A549 (cell line): ENCODE data around the gene BTAF1.

Experiments used
- ATOH8 ChIP-seq: fragments of 250-450 bp; sonication (Bioruptor Pico); IDR thresholded peaks from 2 replicates; pipeline ENCODE4 v1.5.0; 2020; ENCODE audit warnings: low read depth, mild to moderate bottlenecking, moderate library complexity
- BHLHE40 ChIP-seq: IDR thresholded peaks from 2 replicates; pipeline ENCODE4 v1.6.1; 2012; ENCODE audit warnings: low read depth, low read length, inconsistent platforms
- CTCF ChIP-seq: fragments of >200 bp; sonication (Bioruptor Twin); formaldehyde crosslinking; IDR thresholded peaks from 3 replicates; pipeline ENCODE4 v1.5.1; 2016
- EP300 ChIP-seq, 2 experiments: fragments of >200 bp; sonication (Bioruptor Twin); formaldehyde crosslinking; IDR thresholded peaks; 2 replicates in 1 of 2; 3 replicates in 1 of 2; pipeline ENCODE4 v1.6.1; 2016 to 2017
- HMGXB4 ChIP-seq: fragments of 250-450 bp; sonication (Bioruptor Pico); IDR thresholded peaks from 2 replicates; pipeline ENCODE4 v1.5.0; 2021; ENCODE audit warnings: mild to moderate bottlenecking, moderate library complexity, borderline replicate concordance
- JUN ChIP-seq, 2 experiments: fragments of >200 bp; sonication (Bioruptor Twin); formaldehyde crosslinking; IDR thresholded peaks; 2 replicates in 1 of 2; 3 replicates in 1 of 2; pipeline ENCODE4 v1.6.1; 2016 to 2017
- KDM1A ChIP-seq: fragments of 200-600 bp; sonication (generic); IDR thresholded peaks from 2 replicates; pipeline ENCODE4 v1.6.1; 2016; ENCODE audit warnings: low read depth, mild to moderate bottlenecking
- MYC ChIP-seq: IDR thresholded peaks from 2 replicates; pipeline ENCODE4 v1.6.1; 2012; ENCODE audit warnings: mild to moderate bottlenecking, inconsistent platforms, low read length, improper control_type of control experiment, borderline replicate concordance
- NFE2L2 ChIP-seq: fragments of 150-350 bp; conservative IDR thresholded peaks from 2 replicates; pipeline ENCODE4 v1.6.1; 2014; ENCODE audit warnings: low read length
- POLR2A ChIP-seq: IDR thresholded peaks from 2 replicates; pipeline ENCODE4 v1.6.1; 2012; ENCODE audit warnings: mild to moderate bottlenecking, low read length
- RAD21 ChIP-seq, 2 experiments: fragments of >200 bp in 1 of 2; sonication (Bioruptor Twin) in 1 of 2; formaldehyde crosslinking in 1 of 2; IDR thresholded peaks in 1 of 2; conservative IDR thresholded peaks in 1 of 2; 2 replicates in 1 of 2; 3 replicates in 1 of 2; pipeline ENCODE4 v1.6.1; 2012 to 2018; ENCODE audit warnings: inconsistent platforms in 1 of 2
- RFX5 ChIP-seq: fragments of 450-650 bp; IDR thresholded peaks from 2 replicates; pipeline ENCODE4 v1.7.1; 2014; ENCODE audit warnings: antibody characterized with exemption, mild to moderate bottlenecking, moderate library complexity

DNA sequence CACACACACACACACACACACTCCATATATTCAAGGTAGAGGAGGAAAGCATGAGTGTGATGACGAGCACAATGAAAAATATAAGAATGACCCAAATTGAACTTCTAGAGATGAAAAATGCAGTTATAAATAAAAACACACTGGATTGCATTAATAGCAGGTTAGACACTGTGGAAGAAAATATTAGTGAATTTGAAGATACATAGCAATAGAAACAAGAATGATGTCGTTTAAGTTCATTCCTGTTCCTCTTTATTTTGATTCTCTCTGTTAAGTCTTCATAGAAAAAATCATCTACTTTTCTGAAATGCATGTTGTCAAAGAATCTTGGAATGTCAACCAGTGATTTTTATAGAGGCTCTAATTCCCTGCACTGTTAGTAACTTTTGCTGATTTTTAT is 78.4 kb downstream of the BTAF1 start:
- TF ChIP-seq HMGXB4 (CRISPR knock-in tag) (no peak), POLR2A (no peak), JUN (IDR thresholded peaks at IDR 0.05) (no peak), RFX5 (no peak), CTCF (no peak), RAD21 (conservative IDR thresholded peaks at IDR 0.05 in 1 of 2, IDR thresholded peaks at IDR 0.05 in 1 of 2) (no peak), ATOH8 (no peak), MYC (no peak), EP300 (IDR thresholded peaks at IDR 0.05) (no peak), BHLHE40 (no peak), KDM1A (no peak), NFE2L2 (no peak)
